Measurements from ENCODE around the gene TRMT1.
A peak's percentile ranks its signal among the peaks of the same experiment; 100 is the strongest.

Gene TRMT1

GRCh38 chr19:13101590-13102415 is 14.7 kb downstream of the TRMT1 start:
- no peak for DNase-seq

GRCh38 chr19:13100841-13101589 is 15.5 kb downstream of the TRMT1 start:
- no peak for DNase-seq

GRCh38 chr19:13100031-13100588 is 16.4 kb downstream of the TRMT1 start:
- DNase-seq = peak; percentile 87

GRCh38 chr19:13099073-13099999 is 17.2 kb downstream of the TRMT1 start:
- DNase-seq = peak; percentile 81

- DNase-seq = no peak
These were observed 18.1 kb downstream of the TRMT1 start for GRCh38 chr19:13098277-13099072.

GRCh38 chr19:13097463-13098258 is 18.9 kb downstream of the TRMT1 start:
- no peak for DNase-seq

- DNase-seq = no peak
These were observed 19.5 kb downstream of the TRMT1 start for GRCh38 chr19:13097033-13097462.

GRCh38 chr19:13095934-13096927 is 20.3 kb downstream of the TRMT1 start:
- no peak for DNase-seq

- no peak for DNase-seq
These were observed 21.2 kb downstream of the TRMT1 start for GRCh38 chr19:13095393-13095784.

GRCh38 chr19:13094771-13095392 is 21.7 kb downstream of the TRMT1 start:
- no peak for DNase-seq

GRCh38 chr19:13094106-13094504 is 22.4 kb downstream of the TRMT1 start:
- no peak for DNase-seq

- peak; percentile 88 for DNase-seq
These were observed 23.0 kb downstream of the TRMT1 start for GRCh38 chr19:13093407-13094105.

- no peak for DNase-seq
These were observed 23.8 kb downstream of the TRMT1 start for GRCh38 chr19:13092606-13093235.

GRCh38 chr19:13092158-13092543 is 24.4 kb downstream of the TRMT1 start:
- DNase-seq = no peak

GRCh38 chr19:13091400-13092157 is 25.0 kb downstream of the TRMT1 start:
- DNase-seq = no peak

GRCh38 chr19:13090511-13091231 is 25.9 kb downstream of the TRMT1 start:
- DNase-seq = no peak
